Measurements from ENCODE around the gene MXD4.

MXD4 gene

DNA sequence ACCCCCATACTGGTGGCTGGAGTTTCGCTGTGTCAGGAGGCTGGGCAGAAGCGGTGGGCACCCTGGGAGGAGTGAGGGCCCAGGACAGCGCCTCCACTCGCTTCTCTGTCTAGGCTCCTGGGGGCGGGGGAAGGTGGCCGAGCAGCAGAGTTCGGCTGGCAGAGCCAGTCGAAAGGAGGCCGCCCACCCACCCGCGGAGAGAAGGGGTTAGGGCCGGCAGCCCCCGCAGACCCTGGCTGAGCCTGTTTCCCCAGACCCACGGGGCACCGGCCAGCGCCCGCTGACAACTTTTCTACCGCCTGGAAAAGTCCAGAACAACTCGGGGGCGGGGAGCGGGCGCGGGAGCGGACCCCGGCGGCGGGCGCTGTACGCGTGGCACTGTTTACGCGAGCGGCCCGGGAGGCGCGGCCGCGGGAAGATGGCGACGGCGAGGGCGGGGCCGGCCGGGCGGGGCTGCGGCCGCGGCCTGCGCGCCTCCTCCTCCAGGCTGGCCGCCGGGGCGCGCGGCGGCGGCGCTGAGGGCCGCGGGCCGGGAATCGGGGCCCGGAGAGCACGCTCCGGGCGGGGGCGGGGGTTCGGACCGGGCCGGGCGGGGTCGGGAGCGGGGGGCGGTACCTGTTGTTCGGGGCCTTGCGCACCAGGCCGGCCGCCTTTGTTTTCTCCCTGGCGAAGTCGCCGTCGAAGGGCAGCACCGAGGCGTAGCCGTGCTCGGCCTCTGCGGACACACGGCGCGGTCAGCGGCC lies 628 bp downstream of the MXD4 start:
- DNase-seq = no peak

- DNase-seq = no peak
These were observed 1.4 kb downstream of the MXD4 start for GRCh38 chr4:2260344-2261109.

GRCh38 chr4:2259541-2260343 lies 2.2 kb downstream of the MXD4 start:
- DNase-seq = no peak

- no peak for DNase-seq
These were observed 2.8 kb downstream of the MXD4 start for GRCh38 chr4:2259036-2259540.

GRCh38 chr4:2258091-2259035 lies 3.5 kb downstream of the MXD4 start:
- DNase-seq = no peak

GRCh38 chr4:2257361-2258081 lies 4.4 kb downstream of the MXD4 start:
- no peak for DNase-seq

DNA sequence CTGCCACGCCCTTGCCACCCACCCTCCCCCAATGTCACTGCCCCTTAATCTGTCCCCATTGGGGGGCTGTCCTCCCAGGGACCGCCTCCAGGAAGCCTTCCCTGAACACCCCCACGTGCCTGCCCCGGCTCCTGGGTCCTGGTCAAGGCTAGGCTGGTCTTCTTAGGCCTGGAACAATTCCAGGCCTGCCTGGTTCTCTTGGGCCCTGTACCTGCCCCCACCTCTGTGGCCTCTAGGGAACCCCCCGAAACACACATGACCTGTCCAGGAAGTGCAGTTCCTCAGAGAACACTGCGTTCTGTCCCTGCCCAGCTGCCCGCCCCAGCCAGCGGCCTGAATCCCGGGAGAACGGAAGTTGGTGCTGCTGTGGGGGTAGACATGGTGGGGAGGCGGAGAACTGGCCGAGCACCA lies 5.1 kb downstream of the MXD4 start:
- no peak for DNase-seq

- no peak for DNase-seq
These were observed 5.7 kb downstream of the MXD4 start for GRCh38 chr4:2256156-2256731.

DNA sequence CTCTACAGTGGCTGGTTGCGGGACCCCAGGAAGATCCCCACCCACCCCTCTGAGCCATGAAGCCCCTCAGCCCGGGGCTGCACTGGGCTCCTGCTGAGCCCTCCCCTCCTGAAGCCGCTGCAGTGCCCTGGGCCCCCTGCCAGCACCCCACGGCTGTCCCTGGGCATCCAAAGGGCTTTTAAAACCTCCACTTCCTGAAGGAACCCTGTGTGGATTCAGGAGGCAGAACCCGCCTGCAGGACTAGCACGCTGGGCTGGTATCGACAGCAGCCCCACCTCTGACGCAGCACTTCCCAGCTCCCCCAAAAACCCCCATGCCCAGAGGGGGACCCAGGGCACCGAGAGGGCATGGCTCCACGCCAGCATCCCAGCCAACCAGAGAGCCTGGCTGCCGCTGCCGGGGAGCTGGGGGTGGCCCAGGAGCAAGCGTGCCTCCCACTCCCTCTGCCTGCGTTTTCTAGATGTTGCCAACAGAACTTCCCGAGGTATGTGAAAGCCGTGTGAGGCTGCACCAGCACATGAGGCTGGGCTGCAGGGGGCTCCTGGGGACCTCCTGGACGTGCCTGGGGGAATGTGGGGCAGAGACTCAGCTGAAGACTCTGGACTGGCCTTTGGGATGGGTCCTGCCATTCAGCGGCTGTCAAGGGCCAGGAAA lies 6.3 kb downstream of the MXD4 start:
- DNase-seq = no peak

GRCh38 chr4:2254665-2255500 lies 7.0 kb downstream of the MXD4 start:
- no peak for DNase-seq

- DNase-seq = no peak
These were observed 8.5 kb downstream of the MXD4 start for GRCh38 chr4:2253160-2254084.

- DNase-seq = no peak
These were observed 9.3 kb downstream of the MXD4 start for GRCh38 chr4:2252530-2253091.

DNA sequence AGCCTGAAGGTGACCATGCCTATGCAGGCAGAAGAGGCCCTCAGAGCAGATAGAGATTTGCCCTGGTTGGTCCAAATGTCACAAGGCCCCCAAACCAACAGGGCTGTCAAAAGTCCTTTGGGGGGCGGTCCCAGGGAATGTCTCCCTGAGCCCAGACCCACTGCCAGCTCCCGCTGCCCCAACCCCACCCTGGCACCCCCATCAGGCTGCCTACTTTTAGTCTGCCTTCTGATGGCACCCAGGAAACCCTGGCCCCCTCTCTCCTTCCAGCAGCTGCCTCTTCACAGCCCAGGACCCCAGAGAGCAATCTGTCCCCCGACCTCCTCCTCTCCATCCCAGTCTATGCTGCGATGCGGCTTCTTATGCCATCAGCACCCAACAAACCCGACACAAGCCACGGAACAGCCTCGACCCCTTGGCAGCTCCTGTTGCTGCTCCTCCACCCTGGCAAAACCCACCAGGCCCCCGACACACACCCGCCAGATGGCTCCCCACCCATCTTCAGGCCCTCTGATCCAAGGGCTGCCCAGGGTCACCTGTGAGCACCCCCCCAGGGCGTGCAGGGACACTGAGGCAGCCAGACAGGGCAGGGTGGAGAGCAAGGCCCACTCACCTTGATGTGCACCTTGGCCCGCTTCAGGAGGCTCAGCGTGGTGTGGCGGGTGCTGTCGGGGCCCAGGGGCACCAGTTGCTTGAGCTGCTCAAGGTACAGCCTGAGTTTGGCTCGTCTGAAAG lies 9.9 kb downstream of the MXD4 start:
- no peak for DNase-seq

- no peak for DNase-seq
These were observed 10.7 kb downstream of the MXD4 start for GRCh38 chr4:2251073-2251794.

DNA sequence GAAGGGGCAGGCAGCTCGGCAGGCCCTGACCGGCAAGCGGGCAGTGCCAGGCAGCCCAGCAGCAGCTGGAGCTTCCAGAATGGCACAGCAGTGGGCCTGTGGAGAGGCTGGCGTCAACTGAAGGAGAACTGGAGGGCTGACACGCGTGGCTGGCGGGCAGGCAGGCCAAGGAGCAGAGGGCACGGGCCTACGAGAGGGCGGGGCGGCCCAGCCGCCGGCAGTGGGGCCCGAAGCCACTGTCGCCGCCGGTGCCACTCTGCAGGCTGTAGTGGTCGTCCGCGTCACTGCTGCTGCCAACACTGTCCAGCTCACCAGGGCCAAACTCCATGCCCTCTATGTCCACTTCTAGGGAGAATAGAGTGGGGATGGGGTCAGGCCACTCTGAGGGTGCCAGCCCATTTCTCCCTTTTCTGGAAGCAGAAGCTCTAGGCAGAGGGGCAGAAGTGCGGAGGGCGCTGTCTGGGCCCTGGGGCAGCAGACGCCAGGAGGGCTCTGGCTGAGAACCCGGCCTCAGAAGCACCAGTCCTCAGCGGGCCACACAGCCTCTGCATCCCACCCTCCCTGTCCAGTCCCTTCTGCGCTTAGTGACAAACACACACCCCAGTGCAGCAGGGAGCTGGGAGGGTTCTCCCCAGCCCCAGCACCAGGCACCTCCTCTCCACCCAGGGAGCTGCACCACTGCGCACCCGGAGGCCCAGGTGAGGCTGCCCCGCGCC lies 11.4 kb downstream of the MXD4 start:
- no peak for DNase-seq
